Lung (tissue), 12 donors: Measurements from ENCODE around the gene LNX1. TPM values are rescaled to one million over a fixed set of nuclear protein-coding genes. Genes with fewer than 3 reads are reported as not detected.

Experiments
- ATAC-seq: fragments of 200-7000 bp; cut with Tn5 transposase; one replicate; pipeline ENCODE4 v1.9.1; 2020; ENCODE audit warnings: moderate number of reproducible peaks; ENCODE audit not compliant: insufficient read depth, low FRiP score
- DNase-seq, 3 donors: peaks; one replicate each; pipeline ENCODE4 v3.0.0-alpha.2; 2013 to 2017
- H3K27ac ChIP-seq, 2 donors: one replicate each; pipeline ENCODE4 v1.5.1; 2013; ENCODE audit warnings: mild to moderate bottlenecking in 2 of 2, moderate library complexity in 2 of 2, control low read depth in 1 of 2, inconsistent platforms in 1 of 2, low read depth in 1 of 2, low read length in 1 of 2
- H3K27me3 ChIP-seq, 3 donors: one replicate each; pipeline ENCODE4 v1.5.1; 2013; ENCODE audit warnings: low read length in 2 of 3; ENCODE audit not compliant: control insufficient read depth in 3 of 3, insufficient read depth in 3 of 3
- H3K36me3 ChIP-seq, 4 donors: one replicate each; pipeline ENCODE4 v1.5.1; 2013; ENCODE audit warnings: low read length in 4 of 4, mild to moderate bottlenecking in 1 of 4, moderate library complexity in 1 of 4; ENCODE audit not compliant: control insufficient read depth in 4 of 4, insufficient read depth in 4 of 4
- H3K4me1 ChIP-seq, 5 donors: one replicate each; pipeline ENCODE4 v1.5.1; 2013; ENCODE audit warnings: low read length in 5 of 5, mild to moderate bottlenecking in 2 of 5, moderate library complexity in 1 of 5; ENCODE audit not compliant: control insufficient read depth in 5 of 5, insufficient read depth in 5 of 5
- H3K4me3 ChIP-seq: one replicate; pipeline ENCODE4 v1.5.1; 2013; ENCODE audit warnings: mild to moderate bottlenecking, control low read depth, moderate library complexity
- H3K9ac ChIP-seq, 2 donors: one replicate each; pipeline ENCODE4 v1.5.1; 2013; ENCODE audit warnings: low read length in 2 of 2, control low read depth in 1 of 2; ENCODE audit not compliant: insufficient read depth in 1 of 2
- H3K9me3 ChIP-seq, 4 donors: one replicate each; pipeline ENCODE4 v1.5.1; 2013; ENCODE audit warnings: low read length in 3 of 4, mild to moderate bottlenecking in 1 of 4, moderate library complexity in 1 of 4; ENCODE audit not compliant: control insufficient read depth in 4 of 4, insufficient read depth in 3 of 4
- WGBS, 2 donors: extraction: QIAGEN DNeasy Blood & Tissue Kit; methylation state at CpG; one replicate each; pipeline ENCODE4 v1.1.7; 2013; 5-methylcytosine and 5-hydroxymethylcytosine counted together
- polyA plus RNA-seq, 2 donors: library from polyadenylated mRNA; stranded (reverse); fragments of 200-250 nt; gene quantifications; one replicate each; pipeline ENCODE4 v1.2.1, GENCODE V29; 2013
- total RNA-seq, 2 donors: library from RNA; depleted of rRNA in 1 of 2; stranded (reverse); fragments of >200 nt in 1 of 2; gene quantifications; one replicate each; pipeline ENCODE4 v1.2.1, GENCODE V29; 2014 to 2021
- TF ChIP-seq, protein P1 (sequence below): IDR thresholded peaks from 2 replicates; pipeline ENCODE4 v1.5.1; 2012; ENCODE audit warnings: mild to moderate bottlenecking; ENCODE audit errors: control extremely low read depth, extremely low read depth
- donor health status: control.
- donor health status: control.
- donor health status: Bipolar disorder and iron deficiency.
- donor health status: healthy.
- donor health status: DM: yes; HTN: yes; CAD: no.

Gene LNX1
- total and polyA plus RNA-seq, 4 donors = 1.4 to 5.2 (median 3.2) TPM

GRCh38 chr4:53483250-53483649 lies 108.0 kb downstream of the LNX1 start:
- Histone ChIP-seq H3K9me3 (peaks cover 0 to 2% (median 0%) of the 10 kb centered on the region in 4 donors), H3K27ac (no peak overlapping the region), H3K4me3 (no peak overlapping the region), H3K36me3 (no peaks in the 10 kb centered on the region), H3K4me1 (peaks cover 0 to 5% (median 0%) of the 10 kb centered on the region in 5 donors), H3K27me3 (peaks cover 0 to 9% (median 0%) of the 10 kb centered on the region in 3 donors), H3K9ac (no peak overlapping the region)
- DNase-seq (no peak), ATAC-seq (no peak)
- 86 to 95% methylated on average over 1 of the region's 1 CpG for WGBS, 2 donors
- TF ChIP-seq, protein P1, sequence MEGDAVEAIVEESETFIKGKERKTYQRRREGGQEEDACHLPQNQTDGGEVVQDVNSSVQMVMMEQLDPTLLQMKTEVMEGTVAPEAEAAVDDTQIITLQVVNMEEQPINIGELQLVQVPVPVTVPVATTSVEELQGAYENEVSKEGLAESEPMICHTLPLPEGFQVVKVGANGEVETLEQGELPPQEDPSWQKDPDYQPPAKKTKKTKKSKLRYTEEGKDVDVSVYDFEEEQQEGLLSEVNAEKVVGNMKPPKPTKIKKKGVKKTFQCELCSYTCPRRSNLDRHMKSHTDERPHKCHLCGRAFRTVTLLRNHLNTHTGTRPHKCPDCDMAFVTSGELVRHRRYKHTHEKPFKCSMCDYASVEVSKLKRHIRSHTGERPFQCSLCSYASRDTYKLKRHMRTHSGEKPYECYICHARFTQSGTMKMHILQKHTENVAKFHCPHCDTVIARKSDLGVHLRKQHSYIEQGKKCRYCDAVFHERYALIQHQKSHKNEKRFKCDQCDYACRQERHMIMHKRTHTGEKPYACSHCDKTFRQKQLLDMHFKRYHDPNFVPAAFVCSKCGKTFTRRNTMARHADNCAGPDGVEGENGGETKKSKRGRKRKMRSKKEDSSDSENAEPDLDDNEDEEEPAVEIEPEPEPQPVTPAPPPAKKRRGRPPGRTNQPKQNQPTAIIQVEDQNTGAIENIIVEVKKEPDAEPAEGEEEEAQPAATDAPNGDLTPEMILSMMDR = no peak

DNA sequence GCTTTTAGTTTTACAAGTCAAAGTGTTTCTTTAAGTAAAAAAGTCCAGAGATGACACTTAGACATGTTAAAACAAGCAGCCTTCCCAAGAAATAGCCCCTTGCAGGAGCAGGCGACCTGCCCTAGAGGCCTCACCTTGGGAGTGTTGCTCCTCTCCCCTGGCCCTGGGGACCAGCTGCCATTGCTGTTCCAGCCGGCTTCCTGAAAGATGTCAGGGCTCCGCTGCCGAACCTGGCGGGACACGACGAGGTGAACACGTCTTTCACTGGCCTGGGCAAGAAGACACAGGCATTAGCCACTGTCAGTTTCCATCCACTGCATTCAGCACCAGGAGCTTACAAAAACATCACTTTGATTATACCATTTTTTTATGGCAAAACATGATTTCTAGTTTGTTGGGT lies 109.7 kb downstream of the LNX1 start:
- H3K9me3 ChIP-seq = peaks cover 0 to 2% (median 0%) of the 10 kb centered on the region in 4 donors
- peaks cover 0 to 12% (median 0%) of the 10 kb centered on the region in 5 donors for H3K4me1 ChIP-seq
- ATAC-seq (no peak), DNase-seq (no peak)
- WGBS, 2 donors = 94 to 95% methylated on average over 8 of the region's 8 CpGs
- no peak overlapping the region for H3K27ac ChIP-seq
- TF ChIP-seq, protein P1 = no peak
- H3K27me3 ChIP-seq = peaks cover 0 to 7% (median 0%) of the 10 kb centered on the region in 3 donors
- no peak overlapping the region for H3K9ac ChIP-seq
- no peak overlapping the region for H3K4me3 ChIP-seq
- H3K36me3 ChIP-seq = no peaks in the 10 kb centered on the region

- DNase-seq = no peak
- H3K36me3 ChIP-seq = peaks cover 0 to 1% (median 0%) of the 10 kb centered on the region in 4 donors
- ATAC-seq = no peak
- H3K4me3 ChIP-seq = no peak overlapping the region
- peaks cover 0 to 12% (median 0%) of the 10 kb centered on the region in 5 donors for H3K4me1 ChIP-seq
- H3K9ac ChIP-seq = no peak overlapping the region
- TF ChIP-seq, protein P1 = no peak
- peaks cover 0 to 4% (median 0%) of the 10 kb centered on the region in 3 donors for H3K27me3 ChIP-seq
- WGBS, 2 donors = 91 to 92% methylated on average over 2 of the region's 2 CpGs
- no peak overlapping the region for H3K27ac ChIP-seq
- peaks cover 0 to 2% (median 0%) of the 10 kb centered on the region in 4 donors for H3K9me3 ChIP-seq
These were observed 110.4 kb downstream of the LNX1 start for GRCh38 chr4:53480909-53481308.
